HG02571 (cell line): ENCODE measurements around the gene ZNF827.

Source experiments
- ATAC-seq: cut with Tn5 transposase; IDR thresholded peaks from one replicate; pipeline ENCODE4 v1.9.1; 2021; ENCODE audit warnings: mild to moderate bottlenecking, moderate library complexity; ENCODE audit not compliant: unreplicated experiment

Gene ZNF827

GRCh38 chr4:145766273-145766672, 172.3 kb downstream of the ZNF827 start:
- no peak for ATAC-seq

GRCh38 chr4:145763399-145763798, 175.2 kb downstream of the ZNF827 start:
- no peak for ATAC-seq

- ATAC-seq = no peak
These were observed 175.9 kb downstream of the ZNF827 start for GRCh38 chr4:145762719-145763118.

GRCh38 chr4:145760961-145761929, 177.4 kb downstream of the ZNF827 start:
- no peak for ATAC-seq

- ATAC-seq = no peak
These were observed 178.4 kb downstream of the ZNF827 start for GRCh38 chr4:145760176-145760575.

- ATAC-seq = no peak
These were observed 181.4 kb downstream of the ZNF827 start for GRCh38 chr4:145757188-145757587.

- ATAC-seq = no peak
These were observed 182.4 kb downstream of the ZNF827 start for GRCh38 chr4:145756244-145756643.

GRCh38 chr4:145755802-145756201, 182.8 kb downstream of the ZNF827 start:
- no peak for ATAC-seq

GRCh38 chr4:145743641-145744040, 195.0 kb downstream of the ZNF827 start:
- ATAC-seq = no peak

- ATAC-seq = no peak
These were observed 197.8 kb downstream of the ZNF827 start for GRCh38 chr4:145740806-145741205.

- ATAC-seq = no peak
These were observed 198.8 kb downstream of the ZNF827 start for GRCh38 chr4:145739845-145740244.

- ATAC-seq = no peak
These were observed 202.3 kb downstream of the ZNF827 start for GRCh38 chr4:145736241-145736831.

- no peak for ATAC-seq
These were observed 202.8 kb downstream of the ZNF827 start for GRCh38 chr4:145735827-145736226.

GRCh38 chr4:145735347-145735675, 203.3 kb downstream of the ZNF827 start:
- ATAC-seq = no peak

- ATAC-seq = peak; percentile 40
These were observed 203.9 kb downstream of the ZNF827 start for GRCh38 chr4:145734576-145735346.

GRCh38 chr4:145734031-145734430, 204.6 kb downstream of the ZNF827 start:
- no peak for ATAC-seq

GRCh38 chr4:145732895-145733880, 205.4 kb downstream of the ZNF827 start:
- peak; percentile 86 for ATAC-seq

GRCh38 chr4:145732001-145732815, 206.4 kb downstream of the ZNF827 start:
- ATAC-seq = no peak

- ATAC-seq = no peak
These were observed 207.6 kb downstream of the ZNF827 start for GRCh38 chr4:145731028-145731427.
